ENCODE results near the gene SIGLEC10.
"Not testable (repeated sequence)": the region's sequence is repeated elsewhere in the genome, so short reads cannot be mapped to it uniquely, and the experiment has no call there.

Gene SIGLEC10

GRCh38 chr19:51402117-51402516 lies 15.3 kb downstream of the SIGLEC10 start:
- Histone ChIP-seq H3K9me3 (ENCODE audit: low read length) (peaks cover 7% of the 10 kb centered on the region; the same call in 1 of the 2 replicates), H3K9me2 (ENCODE audit: low read depth, low read length) (no peaks in the 10 kb centered on the region), H3K4me3 (ENCODE audit: low read depth, low read length, poor library complexity, severe bottlenecking) (no peak overlapping the region), H3K27ac (ENCODE audit: low read depth, low read length, poor library complexity, severe bottlenecking) (no peak overlapping the region), H3F3A (ENCODE audit: insufficient read depth, low read length) (no peaks in the 10 kb centered on the region), H4K20me1 (ENCODE audit: insufficient read depth, low read length) (no peaks in the 10 kb centered on the region), H3K4me2 (ENCODE audit: low read length) (no peak overlapping the region), H3K36me3 (ENCODE audit: insufficient read depth, low read length) (no peaks in the 10 kb centered on the region; the same call in 1 of the 2 replicates), H3K4me1 (ENCODE audit: insufficient read depth, low read length, severe bottlenecking) (no peaks in the 10 kb centered on the region), H3K9ac (ENCODE audit: low read length) (no peak overlapping the region), H3K27me3 (ENCODE audit: insufficient read depth, low read length) (no peaks in the 10 kb centered on the region), H2AFZ (ENCODE audit: low read length) (no peak overlapping the region), H3K79me2 (ENCODE audit: insufficient read depth, low read length) (no peaks in the 10 kb centered on the region)
- no peak for TF ChIP-seq CTCF (IDR thresholded peaks at IDR 0.05; ENCODE audit: low read length)
- TF ChIP-seq EZH2 (IDR thresholded peaks at IDR 0.05; ENCODE audit: borderline replicate concordance, low read length), result no peak

- not testable (repeated sequence) for H3K4me2 ChIP-seq (ENCODE audit: low read length); H3K36me3 ChIP-seq (ENCODE audit: insufficient read depth, low read length); H3K9me2 ChIP-seq (ENCODE audit: low read depth, low read length); H3K27me3 ChIP-seq (ENCODE audit: insufficient read depth, low read length); H3K9me3 ChIP-seq (ENCODE audit: low read length); H3F3A ChIP-seq (ENCODE audit: insufficient read depth, low read length); H4K20me1 ChIP-seq (ENCODE audit: insufficient read depth, low read length); H3K4me3 ChIP-seq (ENCODE audit: low read depth, low read length, poor library complexity, severe bottlenecking); H3K79me2 ChIP-seq (ENCODE audit: insufficient read depth, low read length); H3K9ac ChIP-seq (ENCODE audit: low read length); H2AFZ ChIP-seq (ENCODE audit: low read length); H3K27ac ChIP-seq (ENCODE audit: low read depth, low read length, poor library complexity, severe bottlenecking)
- H3K4me1 ChIP-seq (ENCODE audit: insufficient read depth, low read length, severe bottlenecking), result peaks cover 14% of the 10 kb centered on the region
These were observed 17.5 kb downstream of the SIGLEC10 start for GRCh38 chr19:51399936-51400335.

- Histone ChIP-seq H3K4me1 (ENCODE audit: insufficient read depth, low read length, severe bottlenecking) (peaks cover 17% of the 10 kb centered on the region), H4K20me1 (ENCODE audit: insufficient read depth, low read length) (no peaks in the 10 kb centered on the region), H3K9me3 (ENCODE audit: low read length) (0 out of 2 replicates have a peak, but pooled peaks cover 7% of the 10 kb centered on the region), H3F3A (ENCODE audit: insufficient read depth, low read length) (no peaks in the 10 kb centered on the region), H3K79me2 (ENCODE audit: insufficient read depth, low read length) (no peaks in the 10 kb centered on the region), H3K4me2 (ENCODE audit: low read length) (no peak overlapping the region), H3K27me3 (ENCODE audit: insufficient read depth, low read length) (no peaks in the 10 kb centered on the region), H2AFZ (ENCODE audit: low read length) (no peak overlapping the region), H3K9me2 (ENCODE audit: low read depth, low read length) (no peaks in the 10 kb centered on the region), H3K36me3 (ENCODE audit: insufficient read depth, low read length) (no peaks in the 10 kb centered on the region; the same call in 1 of the 2 replicates), H3K27ac (ENCODE audit: low read depth, low read length, poor library complexity, severe bottlenecking) (no peak overlapping the region), H3K4me3 (ENCODE audit: low read depth, low read length, poor library complexity, severe bottlenecking) (no peak overlapping the region), H3K9ac (ENCODE audit: low read length) (no peak overlapping the region)
- TF ChIP-seq EZH2 (IDR thresholded peaks at IDR 0.05; ENCODE audit: borderline replicate concordance, low read length) (no peak), CTCF (IDR thresholded peaks at IDR 0.05; ENCODE audit: low read length) (no peak)
These were observed 18.2 kb downstream of the SIGLEC10 start for GRCh38 chr19:51399231-51399630.

GRCh38 chr19:51398096-51398704 lies 19.2 kb downstream of the SIGLEC10 start:
- Histone ChIP-seq H2AFZ (ENCODE audit: low read length) (no peak overlapping the region), H3K4me1 (ENCODE audit: insufficient read depth, low read length, severe bottlenecking) (peaks cover 23% of the 10 kb centered on the region), H3K9me2 (ENCODE audit: low read depth, low read length) (no peaks in the 10 kb centered on the region), H3K36me3 (ENCODE audit: insufficient read depth, low read length) (no peaks in the 10 kb centered on the region; the same call in 1 of the 2 replicates), H3K9me3 (ENCODE audit: low read length) (0 out of 2 replicates have a peak, but pooled peaks cover 7% of the 10 kb centered on the region), H3K4me2 (ENCODE audit: low read length) (no peak overlapping the region), H3K4me3 (ENCODE audit: low read depth, low read length, poor library complexity, severe bottlenecking) (no peak overlapping the region), H3K9ac (ENCODE audit: low read length) (no peak overlapping the region), H3K79me2 (ENCODE audit: insufficient read depth, low read length) (no peaks in the 10 kb centered on the region), H4K20me1 (ENCODE audit: insufficient read depth, low read length) (no peaks in the 10 kb centered on the region), H3K27ac (ENCODE audit: low read depth, low read length, poor library complexity, severe bottlenecking) (no peak overlapping the region), H3F3A (ENCODE audit: insufficient read depth, low read length) (no peaks in the 10 kb centered on the region), H3K27me3 (ENCODE audit: insufficient read depth, low read length) (no peaks in the 10 kb centered on the region)
- no peak for TF ChIP-seq EZH2 (IDR thresholded peaks at IDR 0.05; ENCODE audit: borderline replicate concordance, low read length)
- peak; percentile 62 for TF ChIP-seq CTCF (IDR thresholded peaks at IDR 0.05; ENCODE audit: low read length)

GRCh38 chr19:51397453-51397852 lies 20.0 kb downstream of the SIGLEC10 start:
- H3K27me3 ChIP-seq (ENCODE audit: insufficient read depth, low read length); H3K9me3 ChIP-seq (ENCODE audit: low read length); H2AFZ ChIP-seq (ENCODE audit: low read length); H3K36me3 ChIP-seq (ENCODE audit: insufficient read depth, low read length); H3K4me3 ChIP-seq (ENCODE audit: low read depth, low read length, poor library complexity, severe bottlenecking); H3K79me2 ChIP-seq (ENCODE audit: insufficient read depth, low read length); H3K9me2 ChIP-seq (ENCODE audit: low read depth, low read length); H3F3A ChIP-seq (ENCODE audit: insufficient read depth, low read length); H3K4me2 ChIP-seq (ENCODE audit: low read length); H3K27ac ChIP-seq (ENCODE audit: low read depth, low read length, poor library complexity, severe bottlenecking); H3K9ac ChIP-seq (ENCODE audit: low read length); H4K20me1 ChIP-seq (ENCODE audit: insufficient read depth, low read length): not testable (repeated sequence)
- peaks cover 23% of the 10 kb centered on the region for H3K4me1 ChIP-seq (ENCODE audit: insufficient read depth, low read length, severe bottlenecking)
